Neural cell (in vitro differentiated cells): ENCODE measurements around the gene LRRC4B.

Experiments used
- CTCF ChIP-seq: fragments of 450-650 bp; IDR thresholded peaks from 2 replicates; pipeline ENCODE4 v1.5.1; 2014; ENCODE audit warnings: antibody characterized with exemption, mild to moderate bottlenecking, moderate library complexity; ENCODE audit not compliant: poor library complexity, severe bottlenecking
- EZH2 ChIP-seq: fragments of 200-600, 300-800 bp; shearing (Covaris generic), sonication (generic); IDR thresholded peaks from 2 replicates; pipeline ENCODE4 v1.6.1; 2014; ENCODE audit warnings: antibody characterized with exemption, low read length, borderline replicate concordance, mild to moderate bottlenecking; ENCODE audit not compliant: insufficient read depth, poor library complexity, severe bottlenecking
- MXI1 ChIP-seq: fragments of 450-650 bp; conservative IDR thresholded peaks from 2 replicates; pipeline ENCODE4 v1.6.1; 2014; ENCODE audit warnings: antibody characterized with exemption, mild to moderate bottlenecking; ENCODE audit not compliant: poor library complexity, severe bottlenecking
- POLR2AphosphoS5 ChIP-seq: IDR thresholded peaks from 2 replicates; pipeline ENCODE4 v1.6.1; 2012
- TAF1 ChIP-seq: IDR thresholded peaks from 2 replicates; pipeline ENCODE4 v1.6.1; 2012; ENCODE audit warnings: low read depth

GRCh38 chr19:50509366-50509765, 58.9 kb downstream of the LRRC4B start:
- TF ChIP-seq MXI1 (no peak), CTCF (no peak), TAF1 (no peak), EZH2 (no peak), POLR2AphosphoS5 (no peak)
